Measurements from ENCODE around the gene CMIP.

- TF ChIP-seq POLR2A (IDR thresholded peaks at IDR 0.05) (no peak), CTCF (IDR thresholded peaks at IDR 0.05) (no peak)
Measured at GRCh38 chr16:81469710-81470535, 25.3 kb downstream of the CMIP start.

Measured in thyroid gland (tissue), 4 donors.